HG03159 (cell line): ENCODE results near the gene TPO.

Experiments
- ATAC-seq: cut with Tn5 transposase; IDR thresholded peaks from one replicate; pipeline ENCODE4 v1.9.1; 2021; ENCODE audit warnings: mild to moderate bottlenecking, moderate library complexity; ENCODE audit not compliant: unreplicated experiment

Gene TPO

DNA sequence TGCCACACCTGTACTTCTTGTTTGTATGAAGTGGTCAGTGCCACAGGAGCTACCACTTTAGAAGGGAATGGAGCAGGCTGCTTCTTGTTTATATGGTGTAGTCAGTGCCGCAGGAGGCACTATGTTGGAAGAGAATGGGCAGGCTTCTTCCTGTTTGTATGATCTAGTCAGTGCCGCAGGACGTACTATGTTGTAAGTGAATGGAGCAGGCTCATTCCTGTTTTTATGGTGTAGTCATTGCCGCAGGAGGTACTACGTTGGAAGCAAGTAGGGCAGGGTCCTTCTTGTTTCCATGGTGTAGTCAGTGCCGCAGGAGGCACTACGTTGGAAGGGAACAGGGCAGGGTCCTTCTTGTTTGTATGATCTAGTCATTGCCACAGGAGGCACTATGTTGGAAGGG is 27.3 kb downstream of the TPO start:
- ATAC-seq: no peak

DNA sequence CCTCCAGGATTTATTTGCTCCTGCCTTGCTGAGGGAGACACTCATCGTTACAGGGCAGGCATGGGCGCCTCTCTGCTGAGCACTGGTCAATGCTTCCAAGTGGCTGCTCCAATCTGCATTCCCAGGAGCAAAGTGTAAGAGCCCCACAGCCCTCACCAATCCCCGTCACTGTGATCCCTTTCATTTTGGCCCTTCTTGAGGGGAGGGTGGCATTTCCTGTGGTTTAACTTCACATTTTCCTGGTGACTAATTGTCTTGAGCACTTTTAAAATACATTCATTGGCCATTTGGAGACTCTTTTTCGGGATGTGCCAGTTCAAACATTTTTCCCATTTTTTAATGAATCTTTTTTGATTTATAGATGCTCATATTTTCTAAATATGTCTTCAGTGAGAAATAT is 33.0 kb downstream of the TPO start:
- ATAC-seq: no peak

DNA sequence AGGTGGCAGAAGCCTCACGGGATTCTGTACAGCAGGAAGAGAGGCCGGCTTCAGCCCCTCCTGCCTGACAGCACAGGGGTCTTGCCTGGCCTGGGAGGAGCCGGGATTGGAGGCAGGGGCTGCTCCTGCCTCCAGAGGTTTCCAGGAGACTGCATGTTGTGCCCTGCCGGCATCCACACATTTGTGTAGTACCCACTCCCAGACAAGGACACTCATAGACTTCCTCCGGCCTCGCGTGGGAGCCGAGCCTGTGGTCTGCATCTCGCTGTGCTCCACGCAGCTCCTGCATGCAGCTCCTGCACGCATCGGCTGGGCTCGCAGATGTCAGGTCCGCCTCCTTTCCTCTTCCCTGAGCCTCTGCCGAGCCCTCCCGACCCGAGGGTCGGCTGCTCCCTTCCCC is 34.7 kb downstream of the TPO start:
- ATAC-seq: no peak

DNA sequence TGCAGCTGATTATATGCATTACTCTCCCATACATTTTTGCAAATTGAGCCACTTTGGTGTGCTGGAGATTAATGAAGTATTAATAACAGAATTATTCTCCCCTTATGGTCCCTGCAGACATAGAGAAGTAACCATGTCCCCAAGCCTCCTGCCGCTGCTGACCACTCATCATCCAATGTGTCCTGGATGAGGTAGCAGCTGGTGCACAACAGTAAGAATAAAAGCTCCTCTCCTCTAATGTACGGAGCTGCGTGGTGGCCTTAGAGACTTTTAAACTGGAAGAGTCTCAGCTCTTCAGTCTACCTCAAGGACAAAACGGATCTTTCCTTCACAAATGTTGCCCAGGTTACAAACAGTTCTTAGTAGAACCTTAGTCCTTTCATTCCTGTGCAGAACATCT is 37.7 kb downstream of the TPO start:
- no peak for ATAC-seq

GRCh38 chr2:1451422-1451821 is 38.2 kb downstream of the TPO start:
- ATAC-seq: no peak

- ATAC-seq: no peak
Observed at GRCh38 chr2:1453561-1453960, 40.3 kb downstream of the TPO start.

DNA sequence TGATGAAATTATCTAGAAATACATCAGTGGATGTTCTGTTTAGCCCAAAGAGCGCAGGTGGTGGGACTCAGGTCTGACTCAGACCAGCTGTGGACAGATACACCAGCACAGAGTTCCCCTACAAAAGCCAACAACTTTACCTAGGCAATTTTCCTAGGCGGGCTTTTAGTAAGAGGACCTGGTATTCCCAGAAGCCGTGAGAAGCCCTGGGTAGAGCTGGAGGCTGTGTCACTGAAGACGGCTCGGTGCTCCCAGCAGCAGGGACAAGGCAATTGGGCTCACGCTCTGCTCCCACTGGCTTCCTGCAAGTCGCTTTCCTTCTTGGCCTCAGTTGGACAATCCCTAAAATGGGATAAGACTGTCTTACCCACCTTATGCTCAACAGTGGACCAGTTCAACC is 41.1 kb downstream of the TPO start:
- no peak for ATAC-seq

- no peak for ATAC-seq
Observed at GRCh38 chr2:1455466-1455865, 42.2 kb downstream of the TPO start.

GRCh38 chr2:1458432-1458831 is 45.2 kb downstream of the TPO start:
- ATAC-seq: no peak

DNA sequence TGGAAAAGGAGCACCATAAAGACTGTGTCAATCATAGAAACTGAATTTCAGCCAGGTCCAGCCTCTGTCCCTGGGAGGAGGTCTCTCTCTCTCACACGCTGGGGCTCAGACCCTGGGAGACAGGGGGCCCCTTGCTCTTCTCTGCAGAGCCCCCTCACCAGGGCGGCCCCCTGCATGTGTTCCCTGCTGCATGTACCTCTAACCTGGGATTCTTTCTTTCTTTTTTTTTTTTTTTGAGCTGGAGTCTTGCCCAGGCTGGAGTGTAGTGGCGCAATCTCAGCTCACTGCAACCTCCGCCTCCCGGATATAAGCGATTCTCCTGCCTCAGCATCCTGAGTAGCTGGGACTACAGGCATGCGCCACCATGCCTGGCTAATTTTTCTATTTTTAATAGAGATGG is 46.5 kb downstream of the TPO start:
- no peak for ATAC-seq

GRCh38 chr2:1460851-1461418 is 47.7 kb downstream of the TPO start:
- no peak for ATAC-seq

- no peak for ATAC-seq
Observed at GRCh38 chr2:1461507-1462390, 48.5 kb downstream of the TPO start.

GRCh38 chr2:1462994-1463393 is 49.7 kb downstream of the TPO start:
- no peak for ATAC-seq

DNA sequence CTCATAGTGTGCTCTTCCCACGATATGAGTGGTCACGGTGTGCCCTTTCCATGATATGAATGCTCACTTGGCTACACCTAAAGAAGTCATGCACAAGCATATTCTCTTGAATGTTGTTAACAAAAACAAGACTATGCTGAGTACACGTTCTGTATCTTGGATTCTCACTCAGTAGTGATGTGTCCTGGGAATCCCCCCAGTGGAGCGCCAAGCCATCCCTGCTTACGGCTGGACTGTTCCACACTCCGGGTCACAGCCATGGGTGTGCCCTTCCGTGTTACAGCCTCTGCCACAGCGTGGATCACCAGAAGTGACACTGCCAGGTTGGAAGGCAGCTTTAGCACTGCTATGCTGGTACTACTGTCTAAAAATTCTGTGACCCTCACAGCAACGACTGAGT is 59.1 kb downstream of the TPO start:
- no peak for ATAC-seq

- no peak for ATAC-seq
Observed at GRCh38 chr2:1476617-1477195, 63.4 kb downstream of the TPO start.

- ATAC-seq: no peak
Observed at GRCh38 chr2:1477196-1478040, 64.2 kb downstream of the TPO start.

- no peak for ATAC-seq
Observed at GRCh38 chr2:1478311-1479305, 65.3 kb downstream of the TPO start.

DNA sequence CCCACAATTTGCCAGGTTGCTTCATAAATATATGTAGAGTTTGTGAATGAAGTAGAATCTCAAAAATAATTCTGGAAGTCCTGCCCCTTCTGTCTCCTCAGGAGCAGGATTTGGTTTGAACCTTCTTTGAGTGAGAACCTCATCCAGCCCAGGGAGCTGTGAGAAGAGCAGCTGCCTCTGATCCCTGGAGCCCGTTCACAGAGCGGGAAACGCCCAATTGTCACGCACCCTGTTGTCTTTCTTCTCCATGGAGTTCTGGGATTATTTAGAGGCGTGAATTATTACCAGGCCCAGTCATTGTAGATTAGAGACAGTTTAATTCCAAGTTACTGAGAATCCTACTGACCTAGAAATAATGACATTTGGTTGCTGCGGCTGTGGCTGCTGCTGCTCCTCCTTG is 66.1 kb downstream of the TPO start:
- ATAC-seq: no peak

DNA sequence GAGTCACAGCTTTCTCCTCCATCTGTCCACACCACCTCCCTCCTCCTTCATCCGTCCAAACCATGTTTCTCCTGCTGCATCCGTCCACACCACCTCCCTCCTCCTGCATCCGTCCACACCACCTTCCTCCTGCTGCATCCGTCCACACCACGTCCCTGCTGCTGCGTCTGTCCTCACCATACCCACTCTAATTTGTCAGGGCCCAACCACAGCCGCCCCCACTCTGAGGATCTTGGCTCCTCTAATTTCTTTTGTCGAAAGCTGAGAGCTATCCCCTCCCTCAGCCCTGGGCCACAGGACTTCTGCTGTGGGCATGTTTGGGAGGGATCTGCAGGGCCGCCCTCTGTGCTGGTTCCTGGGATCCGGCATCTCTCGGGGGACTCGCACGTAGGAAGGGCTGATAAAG is 67.4 kb downstream of the TPO start:
- ATAC-seq: no peak
